IMR-90 (cell line): ENCODE measurements around the gene PTCSC3.

ENCODE experiments used
- BHLHE40 ChIP-seq: fragments of 150-350 bp; IDR thresholded peaks from 2 replicates; pipeline ENCODE4 v1.6.1; 2016; ENCODE audit warnings: mild to moderate bottlenecking, low read depth, low read length
- POLR2A ChIP-seq: IDR thresholded peaks from 2 replicates; pipeline ENCODE4 v1.6.1; 2012; ENCODE audit warnings: mild to moderate bottlenecking, low read depth, low read length
- RAD21 ChIP-seq: IDR thresholded peaks from 2 replicates; pipeline ENCODE4 v1.6.1; 2012; ENCODE audit warnings: low read length, improper control_type of control experiment
- TF ChIP-seq, protein P1 (sequence below): conservative IDR thresholded peaks from 2 replicates; pipeline ENCODE4 v1.5.1; 2012; ENCODE audit warnings: mild to moderate bottlenecking, low read depth, low read length, improper control_type of control experiment

DNA sequence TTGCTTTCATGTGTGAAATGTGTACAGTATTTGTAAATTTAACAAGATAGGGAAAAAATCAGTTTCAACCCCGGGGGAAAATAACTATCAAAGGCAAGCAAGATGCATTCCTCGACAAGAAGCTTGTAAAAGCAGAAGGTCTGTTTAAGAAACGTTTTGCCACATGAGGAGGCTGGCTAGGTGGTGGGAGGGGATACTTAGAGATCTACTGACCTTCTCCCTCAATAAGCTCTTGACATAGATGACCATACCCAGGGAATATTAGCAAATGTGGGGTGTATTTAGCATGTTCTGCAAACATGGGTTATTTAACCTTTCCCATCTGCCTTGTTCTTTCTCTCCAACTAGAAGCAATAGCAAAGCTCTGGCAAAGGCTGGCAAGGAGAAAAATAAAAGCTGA, 4.9 kb downstream of the PTCSC3 start:
- TF ChIP-seq, protein P1, sequence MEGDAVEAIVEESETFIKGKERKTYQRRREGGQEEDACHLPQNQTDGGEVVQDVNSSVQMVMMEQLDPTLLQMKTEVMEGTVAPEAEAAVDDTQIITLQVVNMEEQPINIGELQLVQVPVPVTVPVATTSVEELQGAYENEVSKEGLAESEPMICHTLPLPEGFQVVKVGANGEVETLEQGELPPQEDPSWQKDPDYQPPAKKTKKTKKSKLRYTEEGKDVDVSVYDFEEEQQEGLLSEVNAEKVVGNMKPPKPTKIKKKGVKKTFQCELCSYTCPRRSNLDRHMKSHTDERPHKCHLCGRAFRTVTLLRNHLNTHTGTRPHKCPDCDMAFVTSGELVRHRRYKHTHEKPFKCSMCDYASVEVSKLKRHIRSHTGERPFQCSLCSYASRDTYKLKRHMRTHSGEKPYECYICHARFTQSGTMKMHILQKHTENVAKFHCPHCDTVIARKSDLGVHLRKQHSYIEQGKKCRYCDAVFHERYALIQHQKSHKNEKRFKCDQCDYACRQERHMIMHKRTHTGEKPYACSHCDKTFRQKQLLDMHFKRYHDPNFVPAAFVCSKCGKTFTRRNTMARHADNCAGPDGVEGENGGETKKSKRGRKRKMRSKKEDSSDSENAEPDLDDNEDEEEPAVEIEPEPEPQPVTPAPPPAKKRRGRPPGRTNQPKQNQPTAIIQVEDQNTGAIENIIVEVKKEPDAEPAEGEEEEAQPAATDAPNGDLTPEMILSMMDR: no peak
- TF ChIP-seq RAD21: no peak
- no peak for TF ChIP-seq POLR2A
- TF ChIP-seq BHLHE40: no peak
